ENCODE measurements around the gene SLFN12L.

- TF ChIP-seq, protein P1, sequence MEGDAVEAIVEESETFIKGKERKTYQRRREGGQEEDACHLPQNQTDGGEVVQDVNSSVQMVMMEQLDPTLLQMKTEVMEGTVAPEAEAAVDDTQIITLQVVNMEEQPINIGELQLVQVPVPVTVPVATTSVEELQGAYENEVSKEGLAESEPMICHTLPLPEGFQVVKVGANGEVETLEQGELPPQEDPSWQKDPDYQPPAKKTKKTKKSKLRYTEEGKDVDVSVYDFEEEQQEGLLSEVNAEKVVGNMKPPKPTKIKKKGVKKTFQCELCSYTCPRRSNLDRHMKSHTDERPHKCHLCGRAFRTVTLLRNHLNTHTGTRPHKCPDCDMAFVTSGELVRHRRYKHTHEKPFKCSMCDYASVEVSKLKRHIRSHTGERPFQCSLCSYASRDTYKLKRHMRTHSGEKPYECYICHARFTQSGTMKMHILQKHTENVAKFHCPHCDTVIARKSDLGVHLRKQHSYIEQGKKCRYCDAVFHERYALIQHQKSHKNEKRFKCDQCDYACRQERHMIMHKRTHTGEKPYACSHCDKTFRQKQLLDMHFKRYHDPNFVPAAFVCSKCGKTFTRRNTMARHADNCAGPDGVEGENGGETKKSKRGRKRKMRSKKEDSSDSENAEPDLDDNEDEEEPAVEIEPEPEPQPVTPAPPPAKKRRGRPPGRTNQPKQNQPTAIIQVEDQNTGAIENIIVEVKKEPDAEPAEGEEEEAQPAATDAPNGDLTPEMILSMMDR (IDR thresholded peaks at IDR 0.05), result no peak
- TF ChIP-seq POLR2AphosphoS5 (IDR thresholded peaks at IDR 0.05) (no peak), EP300 (IDR thresholded peaks at IDR 0.05) (no peak), POLR2A (IDR thresholded peaks at IDR 0.05; ENCODE audit: low read depth) (no peak)
Observed at GRCh38 chr17:35553310-35553709, 15.8 kb upstream of the SLFN12L start.
